TTC549 (cell line): ENCODE results near the gene TMEM51.
"Not testable (repeated sequence)": the region's sequence is repeated elsewhere in the genome, so short reads cannot be mapped to it uniquely, and the experiment has no call there.

Experiments used
- FAIRE-seq: peaks from 2 replicates; lab custom pipeline; 2012; peaks lifted over from hg19 to GRCh38; lab: Jason Lieb, UNC

The TMEM51 gene

GRCh38 chr1:15154480-15155036 lies 1.0 kb downstream of the TMEM51 start:
- no peak for FAIRE-seq

GRCh38 chr1:15155191-15155590 lies 1.6 kb downstream of the TMEM51 start:
- FAIRE-seq, result no peak

DNA sequence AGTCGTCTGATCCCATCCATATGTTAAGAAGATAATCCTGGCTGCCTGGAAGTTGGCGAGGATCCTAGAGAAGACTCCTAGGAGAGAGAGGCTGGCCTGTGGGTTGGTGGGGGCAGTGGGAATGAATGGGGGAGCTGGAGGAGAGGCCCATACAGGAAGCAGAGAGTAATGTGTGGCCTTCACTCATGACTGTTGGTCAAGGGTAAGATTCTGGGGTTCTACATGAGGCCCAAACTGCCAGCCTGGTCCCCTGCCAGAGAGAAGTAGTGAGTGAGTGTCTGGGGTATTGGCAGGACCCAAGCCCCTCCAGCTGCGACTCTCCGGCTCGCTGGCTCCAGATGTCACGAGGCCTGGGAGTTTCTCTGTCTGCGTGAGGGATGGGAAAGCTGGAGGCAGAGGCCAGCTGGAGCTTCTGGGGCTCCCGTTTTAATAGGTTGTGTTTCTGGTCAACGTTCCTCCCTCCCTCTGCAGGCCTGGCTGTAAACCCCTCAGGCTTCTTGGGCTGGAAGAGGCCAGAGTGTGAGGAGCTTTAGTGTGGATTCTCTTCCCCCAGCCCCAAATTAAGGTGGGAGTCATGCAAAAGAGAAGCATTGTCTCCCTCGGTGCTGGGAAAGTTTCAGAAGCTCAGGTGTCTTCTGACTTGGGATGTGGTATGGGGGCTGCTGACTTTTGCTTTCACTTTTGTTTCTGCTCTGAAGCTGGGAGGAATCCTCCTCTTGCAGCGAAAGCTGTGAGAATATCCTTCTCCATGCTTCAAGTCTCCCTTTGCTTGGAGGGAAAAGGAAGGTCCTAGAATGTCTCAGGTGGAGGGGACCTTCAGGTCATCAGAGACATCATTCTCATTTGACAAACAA lies 2.6 kb downstream of the TMEM51 start:
- FAIRE-seq, result no peak

- no peak for FAIRE-seq
These were observed 3.3 kb downstream of the TMEM51 start for GRCh38 chr1:15156807-15157380.

GRCh38 chr1:15157524-15158399 lies 4.2 kb downstream of the TMEM51 start:
- FAIRE-seq, result no peak

DNA sequence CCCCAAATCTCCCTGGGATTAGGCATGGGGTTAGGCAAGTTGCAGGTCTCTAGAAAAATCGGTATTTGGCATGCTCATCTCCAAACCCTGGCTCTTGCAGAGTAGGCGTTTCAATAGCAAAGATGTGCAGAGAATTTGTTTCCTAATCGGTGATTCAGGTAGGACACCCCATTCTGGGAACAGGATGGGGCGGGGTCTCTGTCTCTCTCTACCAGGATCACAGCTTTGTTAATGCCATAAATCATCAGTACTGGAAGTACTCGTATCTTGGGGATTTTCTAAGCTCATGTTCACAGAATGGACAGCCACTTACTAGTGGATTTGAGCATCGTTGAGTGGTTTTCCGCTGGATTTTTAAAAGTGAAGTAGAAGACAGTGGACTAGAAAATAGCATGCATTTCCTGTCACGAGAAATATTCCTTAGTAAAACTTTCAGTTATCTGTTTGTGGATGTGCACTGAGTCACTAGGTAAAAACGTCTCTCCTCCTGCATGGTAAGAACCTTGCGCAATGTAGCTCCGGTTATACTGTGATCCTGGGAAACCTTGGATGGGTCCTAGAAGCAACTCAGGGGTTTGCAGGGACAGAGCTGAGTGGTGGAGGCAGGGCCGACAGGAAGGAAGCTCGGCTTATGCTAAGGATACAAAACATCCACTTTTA lies 5.1 kb downstream of the TMEM51 start:
- no peak for FAIRE-seq

DNA sequence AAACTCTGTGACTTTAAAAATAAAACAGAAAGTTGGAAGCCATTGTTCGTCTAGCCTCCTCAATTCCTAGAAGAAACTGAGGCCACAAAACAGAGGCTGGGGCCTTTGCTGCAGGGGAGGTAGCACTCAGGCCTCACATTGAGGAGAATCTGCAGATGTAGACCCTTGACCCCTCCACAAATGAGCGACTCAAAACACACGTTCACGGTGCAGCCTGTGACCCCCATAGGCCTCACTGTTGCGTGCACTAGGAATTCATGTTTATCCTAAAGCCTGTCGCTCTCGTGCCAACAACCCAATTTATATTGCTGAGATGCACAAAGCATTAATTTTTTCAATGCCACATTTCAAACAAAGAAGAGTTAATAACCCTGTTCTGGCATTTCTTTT lies 5.6 kb downstream of the TMEM51 start:
- FAIRE-seq, result no peak

DNA sequence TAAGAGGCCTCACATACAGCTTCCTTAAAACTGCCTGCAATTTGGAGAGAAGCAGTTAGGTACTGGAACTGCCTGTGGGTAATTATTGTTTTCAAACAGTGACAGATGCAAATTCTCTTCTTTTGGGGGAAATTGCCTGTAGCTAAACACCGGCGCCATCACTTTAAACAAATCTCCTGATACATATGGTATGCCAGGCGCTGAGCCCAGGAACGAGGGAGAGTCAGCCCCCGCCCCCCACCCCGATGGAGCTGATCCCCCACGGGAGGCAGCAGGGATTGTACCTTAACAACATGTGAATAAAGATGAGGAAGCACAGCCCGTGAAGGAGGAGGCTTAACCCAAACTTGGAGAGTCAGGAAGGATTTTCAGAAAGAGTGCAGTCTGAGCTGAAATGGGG lies 7.1 kb downstream of the TMEM51 start:
- no peak for FAIRE-seq

DNA sequence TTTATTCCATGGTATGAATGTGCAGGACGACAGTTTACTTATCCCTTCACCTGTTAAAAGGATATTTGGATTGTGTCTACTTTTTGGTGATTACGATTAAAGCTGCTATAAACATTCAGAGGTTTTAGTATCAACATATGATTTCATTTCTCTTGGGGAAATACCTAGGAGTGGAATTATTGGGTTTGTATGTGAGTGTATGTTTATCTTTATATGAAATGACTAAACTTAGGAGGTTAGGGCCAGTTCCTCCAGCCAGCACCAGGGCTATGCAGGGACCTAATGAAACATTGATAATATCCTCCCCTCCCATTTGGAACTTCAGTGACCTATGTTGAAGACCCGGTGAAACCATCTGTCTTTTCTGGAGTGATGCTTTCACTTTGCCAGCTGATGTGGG lies 13.8 kb downstream of the TMEM51 start:
- FAIRE-seq, result no peak

GRCh38 chr1:15168479-15168878 lies 14.9 kb downstream of the TMEM51 start:
- FAIRE-seq, result no peak

- no peak for FAIRE-seq
These were observed 16.5 kb downstream of the TMEM51 start for GRCh38 chr1:15170071-15170470.

DNA sequence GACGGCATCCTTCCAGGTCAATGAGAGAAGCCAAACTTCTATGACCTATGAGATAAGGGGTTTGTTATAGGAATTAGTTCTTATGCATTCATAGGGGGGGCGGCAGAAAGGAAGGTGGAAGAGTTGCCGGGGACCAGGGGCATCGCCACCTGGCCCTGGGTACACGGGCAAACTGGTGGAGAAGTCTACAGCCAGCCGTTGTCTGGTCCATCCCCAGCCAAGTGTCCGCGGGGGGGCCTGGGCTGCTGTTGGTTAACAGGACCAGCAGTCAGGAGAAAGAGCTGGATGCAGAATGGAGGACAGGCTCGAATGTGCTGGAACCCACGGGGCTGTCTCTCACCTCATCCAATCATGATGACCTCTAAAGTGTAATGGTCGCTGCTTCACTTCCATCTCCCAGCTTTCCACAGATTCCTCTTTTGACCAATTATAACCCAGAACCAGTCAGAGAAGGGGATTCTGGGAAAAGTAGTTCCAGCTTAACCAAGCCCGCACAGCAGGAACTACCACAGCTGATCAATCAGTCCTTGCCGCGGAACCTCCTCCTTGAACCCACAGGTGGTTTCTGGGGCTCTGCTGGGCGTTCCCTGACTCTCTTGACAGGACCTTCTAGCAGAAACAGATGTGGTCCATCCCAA lies 17.8 kb downstream of the TMEM51 start:
- FAIRE-seq, result no peak

DNA sequence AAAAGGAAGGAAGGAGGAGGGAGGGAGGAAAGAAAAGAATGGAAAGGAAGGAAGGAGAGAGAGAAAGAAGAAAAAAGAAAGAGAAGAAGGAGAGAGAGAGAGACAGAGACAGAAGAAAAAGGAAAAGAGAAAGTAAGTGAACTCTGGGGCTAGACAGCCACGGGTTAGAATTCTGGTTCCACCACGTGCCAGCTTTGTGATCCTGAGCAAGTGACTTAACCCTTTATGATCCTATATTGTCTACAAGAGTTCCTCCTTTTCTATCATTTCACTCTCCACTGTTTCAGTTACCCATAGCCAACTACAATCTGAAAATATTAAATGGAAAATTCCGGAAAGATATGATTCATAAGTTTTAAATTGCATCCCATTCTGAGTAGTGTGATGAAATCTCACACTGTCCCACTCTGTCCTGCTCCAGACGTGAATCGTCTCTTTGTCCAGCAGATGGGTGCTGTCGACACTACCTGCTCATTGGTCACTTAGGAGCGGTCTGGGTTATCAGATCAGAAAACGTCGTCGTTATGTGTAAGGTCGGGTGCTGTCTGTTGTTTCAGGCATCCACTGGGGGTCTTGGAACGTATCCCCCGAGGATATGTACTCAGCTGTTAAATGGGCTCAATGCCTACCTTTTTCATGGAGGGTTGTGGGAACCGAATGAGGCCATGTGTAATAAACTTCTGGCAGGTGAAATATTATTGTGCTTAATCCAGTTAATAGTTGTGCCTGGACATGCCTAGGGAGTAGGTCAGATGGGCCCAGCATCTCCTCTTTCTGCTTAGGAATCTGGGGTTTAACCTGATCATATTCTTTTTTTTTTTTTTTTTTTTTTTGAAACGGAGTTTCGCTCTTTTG lies 19.1 kb downstream of the TMEM51 start:
- FAIRE-seq, result no peak

DNA sequence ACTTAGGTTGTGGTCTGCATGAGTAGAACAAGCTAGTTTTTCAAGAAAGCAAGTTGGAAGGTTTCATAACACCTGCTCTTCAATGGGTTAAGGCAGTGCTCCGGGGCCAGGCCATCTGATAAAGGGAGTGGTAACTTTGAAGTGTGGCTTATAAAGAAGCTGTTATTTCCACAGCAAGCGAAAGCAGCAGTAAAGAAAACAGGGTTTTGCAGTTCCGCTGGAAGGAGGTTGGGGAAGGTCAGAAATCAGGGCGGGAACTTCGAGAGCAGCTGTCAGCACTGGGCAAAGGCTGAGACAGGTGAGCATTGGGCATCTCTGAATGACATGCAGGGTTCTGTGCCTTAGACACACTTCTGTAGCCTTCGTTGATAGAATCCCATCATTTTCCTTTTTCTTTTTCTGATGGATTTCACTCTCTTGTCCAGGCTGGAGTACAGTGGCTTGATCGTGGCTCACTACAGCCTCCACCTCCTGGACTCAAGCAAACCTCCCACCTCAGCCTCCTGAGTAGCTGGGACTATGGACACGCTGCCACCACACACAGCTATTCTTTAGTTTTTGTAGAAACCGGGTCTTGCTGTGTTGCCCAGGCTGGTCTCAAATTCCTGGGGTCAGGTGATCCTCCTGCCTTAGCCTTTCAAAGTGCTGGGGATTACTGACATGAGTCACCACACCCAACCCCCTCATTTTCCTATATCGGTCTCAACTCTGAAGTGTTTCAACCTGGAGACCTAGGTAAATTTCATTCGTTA lies 20.5 kb downstream of the TMEM51 start:
- no peak for FAIRE-seq

- no peak for FAIRE-seq
These were observed 21.1 kb downstream of the TMEM51 start for GRCh38 chr1:15174615-15174983.

- FAIRE-seq, result not testable (repeated sequence)
These were observed 22.0 kb downstream of the TMEM51 start for GRCh38 chr1:15175324-15176094.

GRCh38 chr1:15176120-15176519 lies 22.6 kb downstream of the TMEM51 start:
- no peak for FAIRE-seq

- no peak for FAIRE-seq
These were observed 23.5 kb downstream of the TMEM51 start for GRCh38 chr1:15176898-15177665.
